Activated T-cell treated with anti-CD3 and anti-CD28 coated beads for 24 hours (primary cell): ENCODE data around the gene GRID1.
"Not testable (repeated sequence)": the region's sequence is repeated elsewhere in the genome, so short reads cannot be mapped to it uniquely, and the experiment has no call there.

Experiments
- DNase-seq: peaks from one replicate; pipeline ENCODE4 v3.0.0-alpha.2; 2020; ENCODE audit warnings: low read depth

GRID1 gene

GRCh38 chr10:86035791-86036543, 330.6 kb downstream of the GRID1 start:
- no peak for DNase-seq

- no peak for DNase-seq
These were observed 331.9 kb downstream of the GRID1 start for GRCh38 chr10:86034710-86035109.

- no peak for DNase-seq
These were observed 333.0 kb downstream of the GRID1 start for GRCh38 chr10:86033581-86033980.

- not testable (repeated sequence) for DNase-seq
These were observed 334.5 kb downstream of the GRID1 start for GRCh38 chr10:86032087-86032486.

GRCh38 chr10:86030312-86030711, 336.3 kb downstream of the GRID1 start:
- no peak for DNase-seq

- DNase-seq = no peak
These were observed 339.2 kb downstream of the GRID1 start for GRCh38 chr10:86027346-86027745.

- DNase-seq = no peak
These were observed 341.1 kb downstream of the GRID1 start for GRCh38 chr10:86025509-86025908.

- no peak for DNase-seq
These were observed 342.1 kb downstream of the GRID1 start for GRCh38 chr10:86024281-86025041.

GRCh38 chr10:86023931-86024280, 342.7 kb downstream of the GRID1 start:
- no peak for DNase-seq

GRCh38 chr10:86023336-86023735, 343.3 kb downstream of the GRID1 start:
- no peak for DNase-seq

- DNase-seq = no peak
These were observed 343.7 kb downstream of the GRID1 start for GRCh38 chr10:86022906-86023305.

- DNase-seq = no peak
These were observed 346.5 kb downstream of the GRID1 start for GRCh38 chr10:86020134-86020533.

- DNase-seq = no peak
These were observed 347.5 kb downstream of the GRID1 start for GRCh38 chr10:86019141-86019540.

- no peak for DNase-seq
These were observed 347.9 kb downstream of the GRID1 start for GRCh38 chr10:86018735-86019058.

GRCh38 chr10:86017841-86018734, 348.5 kb downstream of the GRID1 start:
- DNase-seq = no peak

GRCh38 chr10:86013568-86013967, 353.0 kb downstream of the GRID1 start:
- no peak for DNase-seq

GRCh38 chr10:86007171-86007570, 359.4 kb downstream of the GRID1 start:
- DNase-seq = no peak

GRCh38 chr10:86004337-86004736, 362.3 kb downstream of the GRID1 start:
- no peak for DNase-seq

GRCh38 chr10:86003201-86003621, 363.4 kb downstream of the GRID1 start:
- no peak for DNase-seq

GRCh38 chr10:86001521-86001920, 365.1 kb downstream of the GRID1 start:
- DNase-seq = no peak

GRCh38 chr10:85997544-85997943, 369.1 kb downstream of the GRID1 start:
- no peak for DNase-seq

- no peak for DNase-seq
These were observed 370.8 kb downstream of the GRID1 start for GRCh38 chr10:85995791-85996190.
